GM18505 (cell line): Measurements from ENCODE around the gene IMPA2.
"Not testable (repeated sequence)": the region's sequence is repeated elsewhere in the genome, so short reads cannot be mapped to it uniquely, and the experiment has no call there.

ENCODE experiments used
- ATAC-seq: cut with Tn5 transposase; IDR thresholded peaks from one replicate; pipeline ENCODE4 v1.9.1; 2021; ENCODE audit not compliant: unreplicated experiment
- POLR2A ChIP-seq: IDR thresholded peaks from 4 replicates; pipeline ENCODE4 v1.6.1; 2011; ENCODE audit warnings: borderline replicate concordance; ENCODE audit not compliant: insufficient read depth, insufficient read length; ENCODE audit errors: extremely low read depth

The IMPA2 gene

GRCh38 chr18:12036201-12036751 lies 55.0 kb downstream of the IMPA2 start:
- TF ChIP-seq POLR2A: no peak
- no peak for ATAC-seq

GRCh38 chr18:12038082-12038638 lies 56.9 kb downstream of the IMPA2 start:
- TF ChIP-seq POLR2A: no peak
- ATAC-seq: no peak

GRCh38 chr18:12038639-12039539 lies 57.6 kb downstream of the IMPA2 start:
- peak; percentile 85 for ATAC-seq
- no peak for TF ChIP-seq POLR2A

- not testable (repeated sequence) for ATAC-seq
Measured at GRCh38 chr18:12039540-12039930, 58.2 kb downstream of the IMPA2 start.

- ATAC-seq: no peak
- no peak for TF ChIP-seq POLR2A
Measured at GRCh38 chr18:12041561-12041960, 60.3 kb downstream of the IMPA2 start.

GRCh38 chr18:12043811-12044210 lies 62.5 kb downstream of the IMPA2 start:
- TF ChIP-seq POLR2A: no peak
- ATAC-seq: no peak

GRCh38 chr18:12044591-12044990 lies 63.3 kb downstream of the IMPA2 start:
- no peak for ATAC-seq
- TF ChIP-seq POLR2A: no peak

- TF ChIP-seq POLR2A: no peak
- ATAC-seq: no peak
Measured at GRCh38 chr18:12046046-12046750, 64.9 kb downstream of the IMPA2 start.

- TF ChIP-seq POLR2A: no peak
- no peak for ATAC-seq
Measured at GRCh38 chr18:12046751-12047335, 65.5 kb downstream of the IMPA2 start.

GRCh38 chr18:12048010-12048826 lies 66.9 kb downstream of the IMPA2 start:
- TF ChIP-seq POLR2A: no peak
- no peak for ATAC-seq

GRCh38 chr18:12048827-12049175 lies 67.5 kb downstream of the IMPA2 start:
- no peak for ATAC-seq
- no peak for TF ChIP-seq POLR2A

GRCh38 chr18:12049978-12050811 lies 68.9 kb downstream of the IMPA2 start:
- ATAC-seq: peak; percentile 74

More at GRCh38 chr18:12049978-12050811, 68.9 kb downstream of the IMPA2 start:
- TF ChIP-seq POLR2A: no peak
